Natural killer cell (primary cell): ENCODE results near the gene SEC31A. TPM values are rescaled to one million over a fixed set of nuclear protein-coding genes. Genes with fewer than 3 reads are reported as not detected.
A peak's percentile ranks its signal among the peaks of the same experiment; 100 is the strongest.

ENCODE experiments used
- ATAC-seq, 3 donors: fragments of 150-1000 bp in 2 of 3; fragments of 200-7000 bp in 1 of 3; cut with Tn5 transposase; 1 replicate in 1 of 3; 2 replicates in 2 of 3; pipeline ENCODE4 v1.10.0; 2021; ENCODE audit warnings: mild to moderate bottlenecking in 2 of 3, moderate library complexity in 2 of 3
- DNase-seq, 2 donors: peaks; one replicate each; pipeline versions ENCODE4 v3.0.0 to v3.0.0-alpha.2; 2013 to 2021; ENCODE audit warnings: mixed read lengths in 1 of 2
- H3K27ac ChIP-seq: one replicate; pipeline ENCODE4 v1.5.1; 2013; ENCODE audit warnings: mild to moderate bottlenecking, low read length
- H3K27me3 ChIP-seq: one replicate; pipeline ENCODE4 v1.6.1; 2013; ENCODE audit warnings: low read length; ENCODE audit not compliant: control insufficient read depth, insufficient read depth
- H3K36me3 ChIP-seq: one replicate; pipeline ENCODE4 v1.6.1; 2013; ENCODE audit warnings: low read length; ENCODE audit not compliant: control insufficient read depth, insufficient read depth
- H3K4me1 ChIP-seq: one replicate; pipeline ENCODE4 v1.6.1; 2013; ENCODE audit warnings: low read length; ENCODE audit not compliant: control insufficient read depth, insufficient read depth
- H3K4me3 ChIP-seq: one replicate; pipeline ENCODE4 v1.5.1; 2013; ENCODE audit warnings: low read length
- H3K9me3 ChIP-seq: one replicate; pipeline ENCODE4 v1.6.1; 2013; ENCODE audit warnings: low read length; ENCODE audit not compliant: control insufficient read depth, insufficient read depth
- H3K27ac Mint-ChIP-seq, 2 donors: one replicate each; pipeline ENCODE4 v1.8.0; 2022; ENCODE audit warnings: mild to moderate bottlenecking in 2 of 2, mixed read lengths in 2 of 2, moderate library complexity in 1 of 2
- H3K27me3 Mint-ChIP-seq, 2 donors: one replicate each; pipeline ENCODE4 v1.8.0; 2022; ENCODE audit warnings: low read depth in 2 of 2, mixed read lengths in 2 of 2
- H3K36me3 Mint-ChIP-seq: one replicate; pipeline ENCODE4 v1.8.0; 2022; ENCODE audit warnings: mixed read lengths
- H3K4me1 Mint-ChIP-seq, 2 donors: one replicate each; pipeline ENCODE4 v1.8.0; 2022; ENCODE audit warnings: mixed read lengths in 2 of 2
- H3K4me3 Mint-ChIP-seq: one replicate; pipeline ENCODE4 v1.8.0; 2022; ENCODE audit warnings: mild to moderate bottlenecking, moderate library complexity, mixed read lengths
- H3K9me3 Mint-ChIP-seq, 2 donors: one replicate each; pipeline ENCODE4 v1.8.0; 2022; ENCODE audit warnings: mixed read lengths in 2 of 2
- WGBS: methylation state at CpG from one replicate; pipeline ENCODE4 v1.1.7; 2013; ENCODE audit warnings: missing lambda C conversion rate; ENCODE audit not compliant: insufficient coverage; 5-methylcytosine and 5-hydroxymethylcytosine counted together
- intact Hi-C: fragments of 100-400 bp; cut with micrococcal nuclease; formaldehyde crosslinking; loops from one replicate; pipeline ENCODE4 v1.14.2; 2022
- total RNA-seq, 4 donors: library from RNA; stranded (reverse); fragments of 120-200 nt in 1 of 4; gene quantifications; one replicate each; pipeline versions ENCODE4 v1.2.3 to v1.2.4, GENCODE V29; 2013 to 2022
- TF ChIP-seq, protein P1 (sequence below): fragments of 200-600 bp; IDR thresholded peaks from one replicate; pipeline ENCODE4 v1.8.0; 2022; ENCODE audit warnings: antibody characterized with exemption

Gene SEC31A
- total RNA-seq, 3 donors from 2014 or later (not counting 1 experiment from before 2014, with no cell fraction given), result 176 to 183 (median 177) TPM

DNA sequence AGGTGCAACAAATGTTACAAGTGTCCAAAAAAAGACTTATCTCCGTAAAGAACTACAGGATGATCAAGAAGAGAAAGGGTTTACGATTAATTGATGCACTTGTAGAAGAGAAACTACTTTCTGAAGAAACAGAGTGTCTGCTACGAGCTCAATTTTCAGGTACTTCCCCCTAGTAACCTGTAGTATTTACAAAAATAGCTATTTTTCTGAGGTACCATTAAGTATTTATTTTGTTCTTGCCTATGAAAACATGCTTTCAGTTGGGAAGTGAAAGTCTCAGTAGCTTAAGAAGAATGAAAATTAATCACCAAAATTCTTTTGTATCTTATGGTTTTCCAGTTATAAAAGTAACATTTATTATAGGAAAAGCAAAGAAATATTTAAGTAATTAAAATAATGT, 15.5 kb upstream of the SEC31A start:
- ATAC-seq (no peak), DNase-seq (no peak)
- Mint-ChIP-seq H3K9me3 (no peaks in the 10 kb centered on the region), H3K27me3 (no peaks in the 10 kb centered on the region), H3K27ac (no peak overlapping the region), H3K4me1 (peaks cover 6% of the 10 kb centered on the region in 2 donors), H3K36me3 (no peaks in the 10 kb centered on the region), H3K4me3 (no peak overlapping the region)
- Histone ChIP-seq H3K9me3 (no peaks in the 10 kb centered on the region), H3K27me3 (no peaks in the 10 kb centered on the region), H3K27ac (no peak overlapping the region), H3K4me1 (no peaks in the 10 kb centered on the region), H3K36me3 (peaks cover 2% of the 10 kb centered on the region), H3K4me3 (no peak overlapping the region)
- WGBS, result 95% methylated on average over 3 of the region's 3 CpGs
- intact Hi-C loops, result loop anchor here (10.0 kb wide), 1 partner anchor 1412 kb away; no protein-coding TSS in a partner anchor
- TF ChIP-seq, protein P1, sequence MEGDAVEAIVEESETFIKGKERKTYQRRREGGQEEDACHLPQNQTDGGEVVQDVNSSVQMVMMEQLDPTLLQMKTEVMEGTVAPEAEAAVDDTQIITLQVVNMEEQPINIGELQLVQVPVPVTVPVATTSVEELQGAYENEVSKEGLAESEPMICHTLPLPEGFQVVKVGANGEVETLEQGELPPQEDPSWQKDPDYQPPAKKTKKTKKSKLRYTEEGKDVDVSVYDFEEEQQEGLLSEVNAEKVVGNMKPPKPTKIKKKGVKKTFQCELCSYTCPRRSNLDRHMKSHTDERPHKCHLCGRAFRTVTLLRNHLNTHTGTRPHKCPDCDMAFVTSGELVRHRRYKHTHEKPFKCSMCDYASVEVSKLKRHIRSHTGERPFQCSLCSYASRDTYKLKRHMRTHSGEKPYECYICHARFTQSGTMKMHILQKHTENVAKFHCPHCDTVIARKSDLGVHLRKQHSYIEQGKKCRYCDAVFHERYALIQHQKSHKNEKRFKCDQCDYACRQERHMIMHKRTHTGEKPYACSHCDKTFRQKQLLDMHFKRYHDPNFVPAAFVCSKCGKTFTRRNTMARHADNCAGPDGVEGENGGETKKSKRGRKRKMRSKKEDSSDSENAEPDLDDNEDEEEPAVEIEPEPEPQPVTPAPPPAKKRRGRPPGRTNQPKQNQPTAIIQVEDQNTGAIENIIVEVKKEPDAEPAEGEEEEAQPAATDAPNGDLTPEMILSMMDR, result no peak

DNA sequence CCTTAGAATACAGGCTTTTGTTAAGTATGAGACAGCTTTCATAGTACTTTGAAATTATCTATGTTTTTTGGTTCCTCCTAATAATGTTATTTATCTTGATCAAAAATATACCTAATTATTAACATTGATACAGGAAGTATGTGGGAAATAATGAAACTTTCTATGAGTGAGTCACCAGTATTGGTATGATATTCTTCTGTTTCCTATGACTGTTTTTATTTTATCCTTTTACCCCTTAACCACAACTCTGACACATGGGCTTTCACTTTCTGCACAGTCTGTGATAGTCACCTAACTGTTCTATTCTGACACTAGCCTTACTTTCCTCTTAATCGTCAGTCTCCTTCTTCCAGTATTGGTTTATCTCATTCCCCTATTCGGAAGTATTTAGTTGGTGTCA, 14.3 kb upstream of the SEC31A start:
- peaks cover 6% of the 10 kb centered on the region in 2 donors for H3K4me1 Mint-ChIP-seq
- peak in 1 of 3 donors; percentile 4 for ATAC-seq
- Histone ChIP-seq H3K4me1 (no peaks in the 10 kb centered on the region), H3K9me3 (no peaks in the 10 kb centered on the region), H3K27ac (no peak overlapping the region), H3K4me3 (no peak overlapping the region), H3K36me3 (no peaks in the 10 kb centered on the region), H3K27me3 (no peaks in the 10 kb centered on the region)
- TF ChIP-seq, protein P1, result no peak
- DNase-seq, result peak in 1 of 2 donors; percentile 52
- H3K27ac Mint-ChIP-seq, result peak overlapping the region; percentile 47 to 81
- H3K27me3 Mint-ChIP-seq, result no peaks in the 10 kb centered on the region
- H3K4me3 Mint-ChIP-seq, result peak overlapping the region; percentile 3
- H3K9me3 Mint-ChIP-seq, result no peaks in the 10 kb centered on the region
- intact Hi-C loops, result loop anchor here (2.0 to 10.0 kb wide), 2 partner anchors 14 to 1410 kb away; partner anchors contain the start of gene SEC31A
- no peaks in the 10 kb centered on the region for H3K36me3 Mint-ChIP-seq
- WGBS, result 0% methylated on average over 1 of the region's 2 CpGs

DNA sequence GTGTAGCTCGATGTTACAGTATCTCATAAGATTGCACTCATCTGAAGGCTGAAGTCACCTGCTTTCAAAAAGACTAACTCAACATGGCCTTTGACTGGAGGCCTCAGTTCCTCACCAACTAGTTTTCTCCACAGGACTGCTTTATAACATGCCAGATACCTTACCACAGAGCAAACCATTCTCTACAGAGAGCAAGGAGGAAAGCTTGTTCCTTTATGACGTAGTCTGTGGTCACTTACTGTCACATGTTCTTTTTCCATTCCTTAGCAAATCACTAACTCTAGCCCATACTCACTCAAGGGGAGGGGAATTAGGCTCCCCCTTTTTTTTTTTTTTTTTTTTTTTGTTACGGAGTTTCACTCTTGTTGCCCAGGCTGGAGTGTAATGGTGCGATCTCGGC, 12.8 kb upstream of the SEC31A start:
- intact Hi-C loops, result loop anchor here (2.0 to 10.0 kb wide), 4 partner anchors 13 to 1409 kb away; partner anchors contain the start of gene SEC31A
- no peak overlapping the region for H3K4me3 Mint-ChIP-seq
- DNase-seq, result peak in 1 of 2 donors; percentile 30

More for the DNA sequence above, 12.8 kb upstream of the SEC31A start:
- Mint-ChIP-seq H3K36me3 (no peaks in the 10 kb centered on the region), H3K9me3 (no peaks in the 10 kb centered on the region), H3K27me3 (no peaks in the 10 kb centered on the region), H3K4me1 (peaks cover 6% of the 10 kb centered on the region in 2 donors), H3K27ac (no peak overlapping the region)
- TF ChIP-seq, protein P1, result no peak
- 79% methylated on average over 4 of the region's 5 CpGs for WGBS
- Histone ChIP-seq H3K36me3 (no peaks in the 10 kb centered on the region), H3K27ac (no peak overlapping the region), H3K27me3 (no peaks in the 10 kb centered on the region), H3K9me3 (no peaks in the 10 kb centered on the region), H3K4me3 (no peak overlapping the region), H3K4me1 (no peaks in the 10 kb centered on the region)
- no peak for ATAC-seq
